Large intestine (tissue), 3 donors: ENCODE measurements around the gene ARHGEF2. TPM values are rescaled to one million over a fixed set of nuclear protein-coding genes. Genes with fewer than 3 reads are reported as not detected.
A peak's percentile ranks its signal among the peaks of the same experiment; 100 is the strongest.
"Not testable (repeated sequence)": the region's sequence is repeated elsewhere in the genome, so short reads cannot be mapped to it uniquely, and the experiment has no call there.

Experiments
- DNase-seq, 2 donors: peaks; one replicate each; pipeline versions ENCODE4 v3.0.0 to v3.0.0-alpha.2; 2013
- H3K27ac ChIP-seq: one replicate; pipeline ENCODE4 v1.5.1; 2013; ENCODE audit warnings: low read length
- H3K27me3 ChIP-seq: 2 replicates; pipeline ENCODE4 v1.6.1; 2013; ENCODE audit warnings: low read length; ENCODE audit not compliant: control insufficient read depth, insufficient read depth
- H3K36me3 ChIP-seq: 2 replicates; pipeline ENCODE4 v1.6.1; 2013; ENCODE audit warnings: low read length; ENCODE audit not compliant: control insufficient read depth, insufficient read depth
- H3K4me1 ChIP-seq: one replicate; pipeline ENCODE4 v1.6.1; 2013; ENCODE audit warnings: low read length; ENCODE audit not compliant: control insufficient read depth, insufficient read depth
- H3K4me3 ChIP-seq: one replicate; pipeline ENCODE4 v1.5.1; 2013; ENCODE audit warnings: low read length
- H3K9me3 ChIP-seq: one replicate; pipeline ENCODE4 v1.6.1; 2013; ENCODE audit warnings: mild to moderate bottlenecking, low read depth, low read length, moderate library complexity; ENCODE audit not compliant: control insufficient read depth
- WGBS: methylation state at CpG from one replicate; pipeline ENCODE4 v1.1.5; 2013; ENCODE audit warnings: low lambda C conversion rate; ENCODE audit not compliant: insufficient coverage; 5-methylcytosine and 5-hydroxymethylcytosine counted together
- polyA plus RNA-seq: library from polyadenylated mRNA; unstranded; fragments of 120-200 nt; gene quantifications from one replicate; pipeline ENCODE4 v1.2.1, GENCODE V29; 2013

Gene ARHGEF2
- polyA plus RNA-seq, 1 donor = 51.2 TPM

GRCh38 chr1:155996166-155996565 is 17.8 kb upstream of the ARHGEF2 start:
- H3K9me3 ChIP-seq = no peaks in the 10 kb centered on the region
- H3K27ac ChIP-seq = no peak overlapping the region
- no peak for DNase-seq
- WGBS = no CpG with 5 or more reads among the region's 2 CpGs
- H3K27me3 ChIP-seq = no peaks in the 10 kb centered on the region
- H3K4me3 ChIP-seq = no peak overlapping the region
- peaks cover 6% of the 10 kb centered on the region for H3K4me1 ChIP-seq
- H3K36me3 ChIP-seq = no peaks in the 10 kb centered on the region

GRCh38 chr1:155993595-155993994 is 15.2 kb upstream of the ARHGEF2 start:
- H3K27me3 ChIP-seq = no peaks in the 10 kb centered on the region
- H3K9me3 ChIP-seq = no peaks in the 10 kb centered on the region
- no peaks in the 10 kb centered on the region for H3K36me3 ChIP-seq
- no peak overlapping the region for H3K27ac ChIP-seq
- H3K4me3 ChIP-seq = no peak overlapping the region
- peaks cover 8% of the 10 kb centered on the region for H3K4me1 ChIP-seq
- DNase-seq = no peak
- no CpG with 5 or more reads among the region's 3 CpGs for WGBS

GRCh38 chr1:155990005-155990739 is 11.8 kb upstream of the ARHGEF2 start:
- peaks cover 8% of the 10 kb centered on the region for H3K4me1 ChIP-seq
- no peaks in the 10 kb centered on the region for H3K9me3 ChIP-seq
- H3K36me3 ChIP-seq = no peaks in the 10 kb centered on the region
- no peak overlapping the region for H3K4me3 ChIP-seq
- WGBS = no CpG with 5 or more reads among the region's 6 CpGs
- no peak for DNase-seq
- no peak overlapping the region for H3K27ac ChIP-seq
- H3K27me3 ChIP-seq = no peaks in the 10 kb centered on the region

- H3K27ac ChIP-seq = no peak overlapping the region
- peak overlapping the region; percentile 2 for H3K4me3 ChIP-seq
- H3K36me3 ChIP-seq = no peaks in the 10 kb centered on the region
- no peaks in the 10 kb centered on the region for H3K27me3 ChIP-seq
- no peaks in the 10 kb centered on the region for H3K9me3 ChIP-seq
- H3K4me1 ChIP-seq = peaks cover 6% of the 10 kb centered on the region
- peak; percentile 54 to 57 for DNase-seq
- no CpG with 5 or more reads among the region's 9 CpGs for WGBS
Observed at GRCh38 chr1:155989242-155990004, 11.1 kb upstream of the ARHGEF2 start.

- WGBS = 80% methylated on average over 1 of the region's 11 CpGs
- H3K4me1 ChIP-seq = peaks cover 27% of the 10 kb centered on the region
- DNase-seq, H3K27me3 ChIP-seq, H3K4me3 ChIP-seq, H3K36me3 ChIP-seq, H3K27ac ChIP-seq, H3K9me3 ChIP-seq: not testable (repeated sequence)
Observed at GRCh38 chr1:155984903-155985645, 6.7 kb upstream of the ARHGEF2 start.

GRCh38 chr1:155984341-155984740 is 6.0 kb upstream of the ARHGEF2 start:
- H3K9me3 ChIP-seq = no peaks in the 10 kb centered on the region
- no CpG with 5 or more reads among the region's 7 CpGs for WGBS
- no peaks in the 10 kb centered on the region for H3K36me3 ChIP-seq
- no peaks in the 10 kb centered on the region for H3K27me3 ChIP-seq
- H3K27ac ChIP-seq = no peak overlapping the region
- no peak overlapping the region for H3K4me3 ChIP-seq
- DNase-seq = no peak
- peaks cover 34% of the 10 kb centered on the region for H3K4me1 ChIP-seq

- Histone ChIP-seq H3K4me3 (no peak overlapping the region), H3K9me3 (no peaks in the 10 kb centered on the region), H3K36me3 (no peaks in the 10 kb centered on the region), H3K4me1 (peaks cover 35% of the 10 kb centered on the region), H3K27ac (no peak overlapping the region), H3K27me3 (no peaks in the 10 kb centered on the region)
- peak; percentile 49 to 60 for DNase-seq
- WGBS = no CpG with 5 or more reads among the region's 4 CpGs
Observed at GRCh38 chr1:155983191-155984024, 5.1 kb upstream of the ARHGEF2 start.

GRCh38 chr1:155982106-155982505 is 3.8 kb upstream of the ARHGEF2 start:
- no peaks in the 10 kb centered on the region for H3K36me3 ChIP-seq
- no peak overlapping the region for H3K4me3 ChIP-seq
- H3K27ac ChIP-seq = no peak overlapping the region
- WGBS = no CpG with 5 or more reads among the region's 7 CpGs
- H3K9me3 ChIP-seq = no peaks in the 10 kb centered on the region
- no peak for DNase-seq
- H3K4me1 ChIP-seq = peaks cover 38% of the 10 kb centered on the region
- H3K27me3 ChIP-seq = no peaks in the 10 kb centered on the region

- WGBS = 100% methylated on average over 1 of the region's 6 CpGs
- no peaks in the 10 kb centered on the region for H3K36me3 ChIP-seq
- no peak for DNase-seq
- peaks cover 42% of the 10 kb centered on the region for H3K4me1 ChIP-seq
- H3K27me3 ChIP-seq = no peaks in the 10 kb centered on the region
- H3K9me3 ChIP-seq = no peaks in the 10 kb centered on the region
- no peak overlapping the region for H3K4me3 ChIP-seq
- no peak overlapping the region for H3K27ac ChIP-seq
Observed at GRCh38 chr1:155981266-155982088, 3.1 kb upstream of the ARHGEF2 start.
